ENCODE results near the gene TMCO4.

TMCO4 gene

DNA sequence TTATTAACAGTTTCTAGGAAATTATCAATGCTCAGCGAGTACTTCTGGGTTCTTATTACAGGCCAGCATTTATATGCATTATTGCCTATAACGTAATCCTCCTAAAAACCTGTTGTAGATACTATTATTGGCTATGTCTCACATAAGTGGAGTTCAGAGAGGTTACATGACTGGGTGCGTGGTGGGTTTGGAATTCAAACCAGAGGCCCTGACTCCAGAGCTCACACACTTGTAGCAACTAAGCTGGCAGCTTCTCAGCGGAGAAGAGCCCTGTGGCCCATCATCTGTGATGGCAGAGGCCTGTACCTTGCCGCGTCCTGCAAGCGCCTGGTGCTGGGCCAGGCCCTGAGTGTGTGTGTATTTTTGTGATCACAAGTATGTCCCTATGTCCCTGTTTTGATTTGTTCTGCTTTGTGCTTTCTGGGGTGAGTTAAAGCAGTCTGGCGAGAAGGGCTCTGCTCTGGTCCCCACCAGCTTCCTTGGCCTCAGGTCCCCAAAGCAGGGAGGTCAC lies 68.3 kb downstream of the TMCO4 start:
- FAIRE-seq (no peak), DNase-seq (ENCODE audit: insufficient read length, low spot score) (no peak)
- TF ChIP-seq CTCF (IDR thresholded peaks at IDR 0.05; ENCODE audit: insufficient read depth, missing control alignments): no peak

DNA sequence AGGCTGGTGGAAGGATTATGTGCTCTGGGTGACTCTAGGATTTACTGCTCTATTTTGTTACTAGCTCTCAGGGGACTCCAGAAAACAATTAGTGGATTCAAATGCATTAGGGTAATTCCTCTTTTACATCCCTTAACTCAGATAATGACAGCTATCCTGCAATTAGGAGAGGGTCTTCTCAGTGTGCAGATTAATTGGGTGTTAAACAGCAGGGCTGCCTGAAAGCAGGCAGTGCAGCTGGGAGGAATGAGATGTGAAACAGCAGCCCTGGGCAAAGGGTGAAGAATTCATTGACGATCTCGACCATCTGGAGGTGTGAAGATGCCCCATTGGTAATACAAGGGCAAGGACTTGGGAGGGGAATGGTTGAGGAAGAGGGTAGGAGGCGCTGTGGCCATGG lies 68.9 kb downstream of the TMCO4 start:
- DNase-seq (ENCODE audit: insufficient read length, low spot score) (peak; percentile 54), FAIRE-seq (no peak)
- peak; percentile 22 for TF ChIP-seq CTCF (IDR thresholded peaks at IDR 0.05; ENCODE audit: insufficient read depth, missing control alignments)

- FAIRE-seq: no peak
Measured at GRCh38 chr1:19730232-19730631, 69.5 kb downstream of the TMCO4 start.

DNA sequence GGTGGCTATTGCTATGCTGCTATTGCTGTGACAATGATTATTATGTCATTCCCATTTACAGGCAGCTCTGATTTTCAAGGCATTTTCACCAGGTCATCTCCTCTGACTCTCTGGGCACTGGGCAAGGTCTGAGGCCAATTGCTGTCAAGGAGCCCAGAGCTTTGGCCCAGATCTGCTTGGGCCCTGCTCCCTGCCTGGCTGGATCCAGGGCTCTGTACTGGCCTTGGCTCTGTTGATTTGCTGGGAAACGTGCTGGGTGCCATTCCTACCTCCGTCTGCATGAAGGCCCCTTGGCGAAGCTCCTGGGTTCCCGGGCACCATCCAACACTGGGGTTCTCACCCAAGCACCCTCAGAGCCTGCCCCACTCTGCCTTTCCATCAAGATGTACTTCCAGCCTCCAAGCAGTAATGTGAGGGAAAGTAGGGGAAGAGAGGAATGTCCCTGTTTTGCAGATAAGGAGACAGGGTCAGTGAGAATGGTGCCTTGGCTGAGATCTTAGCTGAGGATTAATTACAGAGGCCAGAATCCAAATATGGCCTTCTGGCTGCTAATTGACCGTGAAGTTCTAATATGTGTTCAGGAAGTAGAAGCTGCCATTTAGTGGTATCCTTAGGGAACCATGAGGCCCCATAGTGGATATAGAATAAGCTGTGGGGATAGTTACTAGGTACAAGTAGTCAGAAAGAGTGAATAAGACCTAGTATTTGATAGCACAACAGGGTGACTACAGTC lies 71.1 kb downstream of the TMCO4 start:
- FAIRE-seq (no peak), DNase-seq (ENCODE audit: insufficient read length, low spot score) (no peak)
- TF ChIP-seq CTCF (IDR thresholded peaks at IDR 0.05; ENCODE audit: insufficient read depth, missing control alignments): no peak

More at GRCh38 chr1:19730232-19730631, 69.5 kb downstream of the TMCO4 start:
- no peak for DNase-seq (ENCODE audit: insufficient read length, low spot score)
- TF ChIP-seq CTCF (IDR thresholded peaks at IDR 0.05; ENCODE audit: insufficient read depth, missing control alignments): no peak

- FAIRE-seq: no peak
- no peak for DNase-seq (ENCODE audit: insufficient read length, low spot score)
- TF ChIP-seq CTCF (IDR thresholded peaks at IDR 0.05; ENCODE audit: insufficient read depth, missing control alignments): no peak
Measured at GRCh38 chr1:19725606-19726005, 74.1 kb downstream of the TMCO4 start.

DNA sequence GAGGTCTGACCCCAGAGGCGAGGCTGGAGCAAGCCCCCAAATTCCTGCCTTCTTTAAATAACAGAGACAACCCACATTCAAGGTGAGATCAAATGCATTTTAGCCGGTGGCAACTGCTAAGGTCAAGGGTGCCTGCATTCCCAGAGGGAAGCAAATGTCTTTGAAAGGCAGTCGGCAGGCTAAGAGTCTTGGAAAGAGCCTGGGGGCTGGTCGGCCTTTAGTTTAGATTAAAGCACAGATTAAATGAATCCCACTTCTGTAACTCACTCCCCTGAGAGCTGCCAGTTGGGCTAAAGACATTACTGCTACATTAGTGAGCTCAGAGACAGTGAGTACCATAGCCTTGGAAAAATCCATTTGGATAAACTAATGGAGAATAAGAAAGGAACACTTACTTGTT lies 75.8 kb downstream of the TMCO4 start:
- DNase-seq (ENCODE audit: insufficient read length, low spot score): no peak
- FAIRE-seq: no peak

More for the DNA sequence above, 75.8 kb downstream of the TMCO4 start:
- no peak for TF ChIP-seq CTCF (IDR thresholded peaks at IDR 0.05; ENCODE audit: insufficient read depth, missing control alignments)

Measured in D721Med (cell line).